ENCODE data around the gene GUCA1A. TPM values are rescaled to one million over a fixed set of nuclear protein-coding genes. Genes with fewer than 3 reads are reported as not detected.
A peak's percentile ranks its signal among the peaks of the same experiment; 100 is the strongest.

Gene GUCA1A
- total and polyA plus RNA-seq, 7 donors = not detected

GRCh38 chr6:42154461-42155209, 18.5 kb upstream of the GUCA1A start:
- no peak for TF ChIP-seq CTCF (IDR thresholded peaks at IDR 0.05)

GRCh38 chr6:42155293-42155692, 17.9 kb upstream of the GUCA1A start:
- intact Hi-C loops (cut with DNase I) = loop anchor here in 1 of 2 donors (5.0 kb wide), 1 partner anchor 63 kb away; no protein-coding TSS in a partner anchor
- H3K36me3 ChIP-seq (ENCODE audit: insufficient read depth in 1 of 2, low read depth in 1 of 2) = no peaks in the 10 kb centered on the region
- 77 to 83% (median 78%) methylated on average over 4 of the region's 4 CpGs for WGBS, 3 donors
- no peak for TF ChIP-seq CTCF (IDR thresholded peaks at IDR 0.05)
- no peaks in the 10 kb centered on the region for H3K9me3 ChIP-seq
- no peak overlapping the region for H3K4me3 ChIP-seq
- no peak for ATAC-seq
- H3K4me1 ChIP-seq = no peaks in the 10 kb centered on the region
- H3K27ac ChIP-seq = no peak overlapping the region
- no peak for DNase-seq
- peaks cover 0 to 2% (median 1%) of the 10 kb centered on the region in 3 donors for H3K27me3 ChIP-seq (ENCODE audit: insufficient read depth in 3 of 3, low read length in 2 of 3)

More at GRCh38 chr6:42154461-42155209, 18.5 kb upstream of the GUCA1A start:
- H3K9me3 ChIP-seq = no peaks in the 10 kb centered on the region
- DNase-seq (no peak), ATAC-seq (no peak)
- H3K36me3 ChIP-seq (ENCODE audit: insufficient read depth in 1 of 2, low read depth in 1 of 2) = no peaks in the 10 kb centered on the region
- H3K4me1 ChIP-seq = no peaks in the 10 kb centered on the region
- H3K27me3 ChIP-seq (ENCODE audit: insufficient read depth in 3 of 3, low read length in 2 of 3) = peaks cover 0 to 2% (median 0%) of the 10 kb centered on the region in 3 donors
- no peak overlapping the region for H3K27ac ChIP-seq
- intact Hi-C loops (cut with DNase I) = loop anchor here in 1 of 2 donors (5.0 kb wide), 1 partner anchor 62 kb away; no protein-coding TSS in a partner anchor
- no peak overlapping the region for H3K4me3 ChIP-seq

GRCh38 chr6:42156638-42157037, 16.5 kb upstream of the GUCA1A start:
- Histone ChIP-seq H3K4me3 (no peak overlapping the region), H3K9me3 (no peaks in the 10 kb centered on the region), H3K36me3 (ENCODE audit: insufficient read depth in 1 of 2, low read depth in 1 of 2) (no peaks in the 10 kb centered on the region), H3K27ac (no peak overlapping the region), H3K27me3 (ENCODE audit: insufficient read depth in 3 of 3, low read length in 2 of 3) (peaks cover 0 to 5% (median 2%) of the 10 kb centered on the region in 3 donors), H3K4me1 (no peaks in the 10 kb centered on the region)
- intact Hi-C loops (cut with DNase I) = loop anchor here in 1 of 2 donors (5.0 kb wide), 1 partner anchor 64 kb away; no protein-coding TSS in a partner anchor
- DNase-seq (no peak), ATAC-seq (no peak)
- TF ChIP-seq CTCF (IDR thresholded peaks at IDR 0.05) = no peak
- WGBS, 3 donors = 63 to 79% (median 65%) methylated on average over 3 of the region's 3 CpGs

GRCh38 chr6:42158011-42158410, 15.2 kb upstream of the GUCA1A start:
- no peak for TF ChIP-seq CTCF (IDR thresholded peaks at IDR 0.05)
- no peaks in the 10 kb centered on the region for H3K36me3 ChIP-seq (ENCODE audit: insufficient read depth in 1 of 2, low read depth in 1 of 2)
- H3K4me3 ChIP-seq = no peak overlapping the region
- H3K4me1 ChIP-seq = no peaks in the 10 kb centered on the region
- no peak overlapping the region for H3K27ac ChIP-seq
- intact Hi-C loops (cut with DNase I) = loop anchor here in 1 of 2 donors (5.0 kb wide), 1 partner anchor 66 kb away; no protein-coding TSS in a partner anchor
- ATAC-seq (peak in 1 of 4 donors; percentile 23), DNase-seq (no peak)
- 46 to 57% (median 53%) methylated on average over 2 of the region's 2 CpGs for WGBS, 3 donors
- H3K9me3 ChIP-seq = no peaks in the 10 kb centered on the region
- H3K27me3 ChIP-seq (ENCODE audit: insufficient read depth in 3 of 3, low read length in 2 of 3) = peaks cover 0 to 5% (median 4%) of the 10 kb centered on the region in 3 donors
